Measurements from ENCODE around the gene ATF7. TPM values are rescaled to one million over a fixed set of nuclear protein-coding genes. Genes with fewer than 3 reads are reported as not detected.

The ATF7 gene
- total and polyA plus RNA-seq, 2 of the 13 experiments (the other 11 are each of a cell fraction or from before 2014, with no cell fraction given), result 9.6 to 16.2 TPM

- TF ChIP-seq ZNF496 (CRISPR knock-in tag; IDR thresholded peaks at IDR 0.05; ENCODE audit: insufficient replicate concordance) (no peak), ZBTB14 (CRISPR knock-in tag; IDR thresholded peaks at IDR 0.05) (no peak), SOX13 (IDR thresholded peaks at IDR 0.05) (peak; percentile 97), SOX13 (CRISPR knock-in tag; conservative IDR thresholded peaks at IDR 0.05 in 1 of 2, IDR thresholded peaks at IDR 0.05 in 1 of 2) (peak in 1 of 2 experiments; percentile 99; a peak in 2 of 4 replicates), ZNF281 (CRISPR knock-in tag; IDR thresholded peaks at IDR 0.05; ENCODE audit: borderline replicate concordance) (peak; percentile 54; the same call in 1 of the 2 replicates), SP1 (IDR thresholded peaks at IDR 0.05) (no peak), SP1 (CRISPR knock-in tag; IDR thresholded peaks at IDR 0.05) (no peak), GATAD2A (CRISPR knock-in tag; IDR thresholded peaks at IDR 0.05) (peak; percentile 98), REPIN1 (CRISPR knock-in tag; IDR thresholded peaks at IDR 0.05; ENCODE audit: borderline replicate concordance, low read depth) (peak; percentile 66), PPARG (CRISPR knock-in tag; conservative IDR thresholded peaks at IDR 0.05) (peak; percentile 75), CBFB (CRISPR knock-in tag; IDR thresholded peaks at IDR 0.05) (0 out of 2 replicates have a peak, but pooled peaks have one; percentile 28), NBN (conservative IDR thresholded peaks at IDR 0.05) (no peak), GTF3A (CRISPR knock-in tag; conservative IDR thresholded peaks at IDR 0.05) (no peak), HOXA3 (CRISPR knock-in tag; IDR thresholded peaks at IDR 0.05) (peak; percentile 85), ZNF589 (CRISPR knock-in tag; conservative IDR thresholded peaks at IDR 0.05) (peak; percentile 58; the same call in 1 of the 2 replicates), ZKSCAN8 (CRISPR knock-in tag; IDR thresholded peaks at IDR 0.05; ENCODE audit: borderline replicate concordance) (0 out of 2 replicates have a peak, but pooled peaks have one; percentile 85), RERE (CRISPR knock-in tag; IDR thresholded peaks at IDR 0.05; ENCODE audit: low read depth) (peak; percentile 88), ZNF713 (CRISPR knock-in tag; IDR thresholded peaks at IDR 0.05) (no peak), EED (CRISPR knock-in tag; IDR thresholded peaks at IDR 0.05) (no peak), ZNF276 (CRISPR knock-in tag; IDR thresholded peaks at IDR 0.05; ENCODE audit: low read depth) (no peak)
Observed at GRCh38 chr12:53538209-53538689, 87.9 kb downstream of the ATF7 start (continued).

Measured in HepG2 (cell line).